Esophagus (tissue), 2 donors: Measurements from ENCODE around the gene APEH. TPM values are rescaled to one million over a fixed set of nuclear protein-coding genes. Genes with fewer than 3 reads are reported as not detected.

ENCODE experiments used
- H3K27ac ChIP-seq, 2 donors: one replicate each; pipeline ENCODE4 v1.5.1; 2013; ENCODE audit warnings: low read depth in 2 of 2, mild to moderate bottlenecking in 2 of 2, inconsistent platforms in 1 of 2, low read length in 1 of 2, moderate library complexity in 1 of 2
- H3K27me3 ChIP-seq, 2 donors: one replicate each; pipeline ENCODE4 v1.6.1; 2013; ENCODE audit warnings: low read length in 2 of 2, control low read depth in 1 of 2, mild to moderate bottlenecking in 1 of 2; ENCODE audit not compliant: insufficient read depth in 2 of 2, control insufficient read depth in 1 of 2
- H3K36me3 ChIP-seq, 2 donors: one replicate each; pipeline ENCODE4 v1.6.1; 2013; ENCODE audit warnings: low read length in 1 of 2; ENCODE audit not compliant: control insufficient read depth in 2 of 2, insufficient read depth in 2 of 2
- H3K4me1 ChIP-seq, 2 donors: one replicate each; pipeline ENCODE4 v1.6.1; 2013; ENCODE audit warnings: low read length in 1 of 2; ENCODE audit not compliant: control insufficient read depth in 2 of 2, insufficient read depth in 2 of 2
- H3K4me3 ChIP-seq, 2 donors: one replicate each; pipeline ENCODE4 v1.5.1; 2013; ENCODE audit warnings: low read length in 2 of 2, mild to moderate bottlenecking in 2 of 2, low read depth in 1 of 2, moderate library complexity in 1 of 2
- H3K9me3 ChIP-seq, 2 donors: one replicate each; pipeline ENCODE4 v1.6.1; 2013; ENCODE audit warnings: mild to moderate bottlenecking in 2 of 2, low read depth in 1 of 2, low read length in 1 of 2, moderate library complexity in 1 of 2; ENCODE audit not compliant: control insufficient read depth in 2 of 2, insufficient read depth in 1 of 2
- WGBS, 2 donors: extraction: QIAGEN DNeasy Blood & Tissue Kit; methylation state at CpG; one replicate each; pipeline ENCODE4 v1.1.7; 2013; 5-methylcytosine and 5-hydroxymethylcytosine counted together
- polyA plus RNA-seq, 2 donors: library from polyadenylated mRNA; stranded (reverse); fragments of 200-250 nt; gene quantifications; one replicate each; pipeline ENCODE4 v1.2.3, GENCODE V29; 2013
- donor health status: healthy with polysubstance abuse.
- donor health status: Bipolar disorder and iron deficiency.

Gene APEH
- polyA plus RNA-seq, 2 donors, result 21.0 to 53.0 TPM

- Histone ChIP-seq H3K4me3 (no peak overlapping the region), H3K27ac (no peak overlapping the region), H3K27me3 (no peaks in the 10 kb centered on the region), H3K9me3 (no peaks in the 10 kb centered on the region), H3K36me3 (no peaks in the 10 kb centered on the region), H3K4me1 (peaks cover 0 to 5% of the 10 kb centered on the region in 2 donors)
- 77 to 89% methylated on average over 11 of the region's 11 CpGs for WGBS, 2 donors
Measured at GRCh38 chr3:49664300-49664699, 9.9 kb upstream of the APEH start.

GRCh38 chr3:49665822-49666519 lies 8.2 kb upstream of the APEH start:
- Histone ChIP-seq H3K36me3 (no peaks in the 10 kb centered on the region), H3K27ac (no peak overlapping the region), H3K4me3 (no peak overlapping the region), H3K9me3 (no peaks in the 10 kb centered on the region), H3K27me3 (no peaks in the 10 kb centered on the region), H3K4me1 (peaks cover 0 to 5% of the 10 kb centered on the region in 2 donors)
- 73 to 80% methylated on average over 6 of the region's 6 CpGs for WGBS, 2 donors

- no peaks in the 10 kb centered on the region for H3K27me3 ChIP-seq
- 53 to 59% methylated on average over 8 of the region's 8 CpGs for WGBS, 2 donors
- H3K27ac ChIP-seq, result no peak overlapping the region
Measured at GRCh38 chr3:49666592-49666991, 7.6 kb upstream of the APEH start.

GRCh38 chr3:49667701-49668413 lies 6.3 kb upstream of the APEH start:
- no peaks in the 10 kb centered on the region for H3K9me3 ChIP-seq
- no peak overlapping the region for H3K4me3 ChIP-seq
- H3K36me3 ChIP-seq, result no peaks in the 10 kb centered on the region
- H3K27ac ChIP-seq, result no peak overlapping the region
- WGBS, 2 donors, result 74 to 79% methylated on average over 25 of the region's 25 CpGs
- no peaks in the 10 kb centered on the region for H3K27me3 ChIP-seq
- H3K4me1 ChIP-seq, result peaks cover 0 to 5% of the 10 kb centered on the region in 2 donors

More at GRCh38 chr3:49666592-49666991, 7.6 kb upstream of the APEH start:
- H3K9me3 ChIP-seq, result no peaks in the 10 kb centered on the region
- peaks cover 0 to 5% of the 10 kb centered on the region in 2 donors for H3K4me1 ChIP-seq
- no peak overlapping the region for H3K4me3 ChIP-seq
- H3K36me3 ChIP-seq, result no peaks in the 10 kb centered on the region

- WGBS, 2 donors, result 14 to 20% methylated on average over 5 of the region's 5 CpGs
- Histone ChIP-seq H3K27me3 (no peaks in the 10 kb centered on the region), H3K9me3 (no peaks in the 10 kb centered on the region), H3K27ac (no peak overlapping the region), H3K36me3 (no peaks in the 10 kb centered on the region), H3K4me1 (peaks cover 0 to 9% of the 10 kb centered on the region in 2 donors), H3K4me3 (no peak overlapping the region)
Measured at GRCh38 chr3:49668414-49668797, 5.7 kb upstream of the APEH start.

- WGBS, 2 donors, result 41 to 50% methylated on average over 5 of the region's 5 CpGs
Measured at GRCh38 chr3:49668861-49669260, 5.3 kb upstream of the APEH start.

GRCh38 chr3:49669352-49669751 lies 4.8 kb upstream of the APEH start:
- no peaks in the 10 kb centered on the region for H3K27me3 ChIP-seq
- H3K36me3 ChIP-seq, result no peaks in the 10 kb centered on the region
- H3K4me1 ChIP-seq, result peaks cover 0 to 10% of the 10 kb centered on the region in 2 donors
- WGBS, 2 donors, result 51 to 63% methylated on average over 3 of the region's 3 CpGs
- no peaks in the 10 kb centered on the region for H3K9me3 ChIP-seq
- no peak overlapping the region for H3K27ac ChIP-seq
- H3K4me3 ChIP-seq, result no peak overlapping the region

More at GRCh38 chr3:49668861-49669260, 5.3 kb upstream of the APEH start:
- H3K9me3 ChIP-seq, result no peaks in the 10 kb centered on the region
- no peaks in the 10 kb centered on the region for H3K36me3 ChIP-seq
- H3K27ac ChIP-seq, result no peak overlapping the region
- H3K4me1 ChIP-seq, result peaks cover 0 to 10% of the 10 kb centered on the region in 2 donors
- no peak overlapping the region for H3K4me3 ChIP-seq
- H3K27me3 ChIP-seq, result no peaks in the 10 kb centered on the region

- Histone ChIP-seq H3K9me3 (no peaks in the 10 kb centered on the region), H3K4me3 (no peak overlapping the region), H3K27me3 (no peaks in the 10 kb centered on the region), H3K27ac (no peak overlapping the region), H3K36me3 (peaks cover 0 to 3% of the 10 kb centered on the region in 2 donors), H3K4me1 (peaks cover 0 to 19% of the 10 kb centered on the region in 2 donors)
- 60 to 62% methylated on average over 6 of the region's 6 CpGs for WGBS, 2 donors
Measured at GRCh38 chr3:49670940-49671290, 3.2 kb upstream of the APEH start.

- Histone ChIP-seq H3K4me1 (peaks cover 0 to 20% of the 10 kb centered on the region in 2 donors), H3K27ac (no peak overlapping the region), H3K9me3 (no peaks in the 10 kb centered on the region), H3K36me3 (peaks cover 0 to 9% of the 10 kb centered on the region in 2 donors), H3K4me3 (no peak overlapping the region), H3K27me3 (no peaks in the 10 kb centered on the region)
- 38 to 41% methylated on average over 11 of the region's 11 CpGs for WGBS, 2 donors
Measured at GRCh38 chr3:49671291-49672288, 2.6 kb upstream of the APEH start.
